Mesenchymal stem cell (in vitro differentiated cells and primary cell): Measurements from ENCODE around the gene ZNF821.
"Not testable (repeated sequence)": the region's sequence is repeated elsewhere in the genome, so short reads cannot be mapped to it uniquely, and the experiment has no call there.

Source experiments
- DNase-seq: peaks from one replicate; pipeline ENCODE4 v3.0.0-alpha.2; 2013
- H2AFZ ChIP-seq: one replicate; pipeline ENCODE4 v1.6.1; 2013; ENCODE audit warnings: low read depth, mild to moderate bottlenecking, control low read depth, inconsistent platforms, low read length, moderate library complexity
- H2AK5ac ChIP-seq: 2 replicates; pipeline ENCODE4 v1.6.1; 2013; ENCODE audit warnings: low read length, moderate library complexity, mild to moderate bottlenecking, inconsistent platforms; ENCODE audit not compliant: severe bottlenecking
- H2BK120ac ChIP-seq: one replicate; pipeline ENCODE4 v1.6.1; 2013; ENCODE audit warnings: low read depth, mild to moderate bottlenecking, inconsistent platforms, low read length, moderate library complexity
- H2BK12ac ChIP-seq, 2 experiments: one replicate each; pipeline ENCODE4 v1.6.1; 2013; ENCODE audit warnings: inconsistent platforms in 2 of 2, low read length in 2 of 2, mild to moderate bottlenecking in 2 of 2, moderate library complexity in 2 of 2, control low read depth in 1 of 2
- H2BK15ac ChIP-seq: one replicate; pipeline ENCODE4 v1.6.1; 2013; ENCODE audit warnings: mild to moderate bottlenecking, low read depth, inconsistent platforms; ENCODE audit not compliant: poor library complexity, severe bottlenecking
- H2BK5ac ChIP-seq: 2 replicates; pipeline ENCODE4 v1.6.1; 2013; ENCODE audit warnings: low read depth, mild to moderate bottlenecking, low read length, control low read depth, inconsistent platforms; ENCODE audit not compliant: poor library complexity, severe bottlenecking
- H3K14ac ChIP-seq, 2 experiments: one replicate each; pipeline ENCODE4 v1.6.1; 2013; ENCODE audit warnings: inconsistent platforms in 2 of 2, low read length in 2 of 2, control low read depth in 1 of 2, mild to moderate bottlenecking in 1 of 2, moderate library complexity in 1 of 2
- H3K18ac ChIP-seq, 2 experiments: one replicate each; pipeline ENCODE4 v1.6.1; 2013; ENCODE audit warnings: inconsistent platforms in 2 of 2, low read length in 2 of 2, control low read depth in 1 of 2, low read depth in 1 of 2, mild to moderate bottlenecking in 1 of 2
- H3K23ac ChIP-seq, 2 experiments: one replicate each; pipeline ENCODE4 v1.6.1; 2013; ENCODE audit warnings: inconsistent platforms in 2 of 2, low read length in 2 of 2, mild to moderate bottlenecking in 2 of 2, moderate library complexity in 2 of 2, control low read depth in 1 of 2
- H3K27ac ChIP-seq: 2 replicates; pipeline ENCODE4 v1.5.1; 2013; ENCODE audit warnings: mild to moderate bottlenecking, moderate library complexity, low read length, control low read depth, inconsistent platforms; ENCODE audit not compliant: poor library complexity, severe bottlenecking
- H3K27me3 ChIP-seq, 2 experiments: 2 replicates each; pipeline versions ENCODE4 v1.6.1 to v1.7.0; 2013; ENCODE audit warnings: low read length in 2 of 2, mild to moderate bottlenecking in 2 of 2, moderate library complexity in 2 of 2, control low read depth in 1 of 2, inconsistent platforms in 1 of 2; ENCODE audit not compliant: control insufficient read depth in 1 of 2, insufficient read depth in 1 of 2
- H3K36me3 ChIP-seq, 2 experiments: 2 replicates each; pipeline versions ENCODE4 v1.6.1 to v1.7.0; 2013; ENCODE audit warnings: low read length in 2 of 2, control low read depth in 1 of 2, inconsistent platforms in 1 of 2, low read depth in 1 of 2, mild to moderate bottlenecking in 1 of 2; ENCODE audit not compliant: insufficient read depth in 2 of 2, control insufficient read depth in 1 of 2
- H3K4ac ChIP-seq, 2 experiments: one replicate each; pipeline ENCODE4 v1.6.1; 2013; ENCODE audit warnings: inconsistent platforms in 2 of 2, low read length in 2 of 2, mild to moderate bottlenecking in 2 of 2, moderate library complexity in 2 of 2, control low read depth in 1 of 2, low read depth in 1 of 2
- H3K4me1 ChIP-seq: 2 replicates; pipeline ENCODE4 v1.6.1; 2013; ENCODE audit warnings: low read depth, low read length, control low read depth; ENCODE audit not compliant: control insufficient read depth, insufficient read depth
- H3K4me2 ChIP-seq: 2 replicates; pipeline ENCODE4 v1.6.1; 2013; ENCODE audit warnings: low read length, mild to moderate bottlenecking, inconsistent platforms; ENCODE audit not compliant: poor library complexity, severe bottlenecking
- H3K4me3 ChIP-seq, 2 experiments: 2 replicates each; pipeline versions ENCODE4 v1.5.1 to v1.7.0; 2013; ENCODE audit warnings: low read length in 2 of 2, mild to moderate bottlenecking in 2 of 2, control low read depth in 1 of 2, low read depth in 1 of 2; ENCODE audit not compliant: insufficient read depth in 1 of 2
- H3K79me1 ChIP-seq: replicated peaks from 2 replicates; pipeline ENCODE4 v1.6.1; 2013; ENCODE audit warnings: mild to moderate bottlenecking, control low read depth, low read length, inconsistent platforms; ENCODE audit not compliant: poor library complexity, severe bottlenecking
- H3K9ac ChIP-seq: 2 replicates; pipeline ENCODE4 v1.7.0; 2013; ENCODE audit warnings: mild to moderate bottlenecking, low read length, moderate library complexity
- H3K9me3 ChIP-seq: 2 replicates; pipeline ENCODE4 v1.7.0; 2013; ENCODE audit warnings: mild to moderate bottlenecking, low read length; ENCODE audit not compliant: control insufficient read depth
- H4K8ac ChIP-seq: one replicate; pipeline ENCODE4 v1.6.1; 2013; ENCODE audit warnings: inconsistent platforms, mild to moderate bottlenecking, low read length, moderate library complexity
- H4K91ac ChIP-seq: one replicate; pipeline ENCODE4 v1.6.1; 2013; ENCODE audit warnings: mild to moderate bottlenecking, low read length, inconsistent platforms
- WGBS: methylation state at CpG from one replicate; pipeline ENCODE4 v1.1.7; 2013; ENCODE audit warnings: mixed read lengths; 5-methylcytosine and 5-hydroxymethylcytosine counted together

Gene ZNF821

DNA sequence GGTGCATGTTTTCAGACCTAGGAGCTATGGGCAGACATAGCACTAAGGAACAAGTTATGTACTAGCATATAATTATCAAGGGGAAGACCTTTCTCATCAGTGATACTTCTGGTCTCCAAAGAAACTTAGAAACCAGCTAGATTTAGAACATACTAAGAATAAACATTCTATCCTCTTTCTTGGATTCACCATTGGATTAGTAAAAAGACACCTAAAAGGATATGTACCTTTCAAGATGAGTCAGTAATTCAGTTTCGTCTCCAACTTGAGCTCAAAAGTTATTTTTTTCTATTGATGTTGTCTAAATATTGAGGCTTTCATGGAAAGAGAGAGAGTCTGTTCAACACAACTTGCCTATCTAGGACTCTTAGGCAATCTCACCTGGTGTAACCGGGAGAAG is 13.2 kb downstream of the ZNF821 start:
- H2BK15ac ChIP-seq = no peak overlapping the region
- H3K4ac ChIP-seq = no peak overlapping the region
- H2BK12ac ChIP-seq = no peak overlapping the region
- peaks cover 18 to 32% of the 10 kb centered on the region in 2 experiments for H3K36me3 ChIP-seq
- no peak overlapping the region for H2BK5ac ChIP-seq
- no peak overlapping the region for H3K23ac ChIP-seq
- no peak overlapping the region for H2AK5ac ChIP-seq
- no peaks in the 10 kb centered on the region for H3K27me3 ChIP-seq
- H3K79me1 ChIP-seq = peaks cover 11% of the 10 kb centered on the region
- no peak overlapping the region for H2AFZ ChIP-seq
- no peak overlapping the region for H3K14ac ChIP-seq
- no peak overlapping the region for H3K9ac ChIP-seq
- H2BK120ac ChIP-seq = no peak overlapping the region
- no peak overlapping the region for H4K91ac ChIP-seq
- no peaks in the 10 kb centered on the region for H3K4me1 ChIP-seq
- H3K4me2 ChIP-seq = no peak overlapping the region
- no peak for DNase-seq
- no peak overlapping the region for H4K8ac ChIP-seq
- no peak overlapping the region for H3K18ac ChIP-seq
- no peak overlapping the region for H3K27ac ChIP-seq
- no peak overlapping the region for H3K4me3 ChIP-seq
- 90% methylated on average over 2 of the region's 2 CpGs for WGBS
- H3K9me3 ChIP-seq = no peaks in the 10 kb centered on the region

DNA sequence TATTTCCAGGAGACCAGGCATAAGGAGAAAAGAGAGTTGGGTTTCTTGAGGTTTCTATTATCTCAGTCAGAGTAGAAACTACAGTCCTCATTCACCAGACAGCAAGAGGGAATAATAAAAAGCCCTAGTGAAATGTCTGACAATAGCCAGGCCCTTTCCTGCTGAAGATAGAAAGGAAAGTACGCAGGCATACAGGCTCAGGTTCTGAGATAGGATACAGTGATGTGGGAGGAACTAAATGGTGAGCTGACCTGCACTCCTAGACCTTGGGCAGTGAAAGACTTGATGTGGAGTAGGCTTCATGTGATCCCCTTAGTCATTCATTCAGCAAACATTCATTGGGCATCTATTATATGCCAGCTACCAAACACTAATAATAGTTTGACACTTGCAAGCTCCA is 14.9 kb downstream of the ZNF821 start:
- no peak overlapping the region for H3K4me3 ChIP-seq
- H3K14ac ChIP-seq = no peak overlapping the region
- no peak overlapping the region for H2BK5ac ChIP-seq
- 95% methylated on average over 1 of the region's 1 CpG for WGBS
- H3K36me3 ChIP-seq = peaks cover 15 to 42% of the 10 kb centered on the region in 2 experiments
- H2BK12ac ChIP-seq = no peak overlapping the region
- H4K91ac ChIP-seq = no peak overlapping the region
- H3K23ac ChIP-seq = no peak overlapping the region
- no peak overlapping the region for H3K9ac ChIP-seq
- H3K27me3 ChIP-seq = no peaks in the 10 kb centered on the region
- H4K8ac ChIP-seq = no peak overlapping the region
- no peaks in the 10 kb centered on the region for H3K4me1 ChIP-seq
- H3K18ac ChIP-seq = no peak overlapping the region
- no peaks in the 10 kb centered on the region for H3K9me3 ChIP-seq
- H2BK120ac ChIP-seq = no peak overlapping the region
- H3K4me2 ChIP-seq = no peak overlapping the region
- DNase-seq = no peak
- no peak overlapping the region for H2BK15ac ChIP-seq
- no peak overlapping the region for H2AK5ac ChIP-seq
- H2AFZ ChIP-seq = no peak overlapping the region
- no peak overlapping the region for H3K4ac ChIP-seq
- peaks cover 15% of the 10 kb centered on the region for H3K79me1 ChIP-seq
- H3K27ac ChIP-seq = no peak overlapping the region

DNA sequence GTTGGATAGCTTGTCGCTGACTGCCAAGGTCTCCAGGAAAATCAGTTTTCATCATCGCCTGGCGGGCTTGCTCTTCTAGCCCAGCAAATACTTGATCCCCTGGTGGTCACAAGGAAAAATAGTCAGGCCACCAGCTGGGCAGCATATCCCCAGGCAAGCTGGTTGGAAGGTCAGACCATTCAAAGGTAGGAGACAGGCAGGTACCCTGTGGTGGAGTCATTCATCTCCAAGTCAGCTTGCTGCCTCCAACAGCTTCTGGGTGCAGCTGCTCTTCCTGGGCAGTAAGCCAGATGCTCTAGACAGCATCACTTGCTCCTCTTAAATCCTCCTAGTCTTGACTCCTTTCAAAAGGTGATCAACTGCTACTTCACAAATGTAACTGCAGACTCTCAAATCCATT is 16.0 kb downstream of the ZNF821 start:
- Histone ChIP-seq H3K36me3 (peaks cover 21 to 52% of the 10 kb centered on the region in 2 experiments), H2AFZ (no peak overlapping the region), H3K79me1 (peaks cover 19% of the 10 kb centered on the region), H3K23ac (no peak overlapping the region), H3K27me3 (no peaks in the 10 kb centered on the region), H3K4ac (no peak overlapping the region), H3K4me2 (no peak overlapping the region), H3K9ac (no peak overlapping the region), H4K8ac (no peak overlapping the region), H2BK5ac (no peak overlapping the region), H3K27ac (no peak overlapping the region), H3K18ac (no peak overlapping the region), H3K14ac (no peak overlapping the region), H2BK15ac (no peak overlapping the region), H3K4me1 (no peaks in the 10 kb centered on the region), H2BK120ac (no peak overlapping the region), H2BK12ac (no peak overlapping the region), H3K4me3 (no peak overlapping the region), H2AK5ac (no peak overlapping the region), H3K9me3 (no peaks in the 10 kb centered on the region), H4K91ac (no peak overlapping the region)
- WGBS = 98% methylated on average over 3 of the region's 3 CpGs
- no peak for DNase-seq

DNA sequence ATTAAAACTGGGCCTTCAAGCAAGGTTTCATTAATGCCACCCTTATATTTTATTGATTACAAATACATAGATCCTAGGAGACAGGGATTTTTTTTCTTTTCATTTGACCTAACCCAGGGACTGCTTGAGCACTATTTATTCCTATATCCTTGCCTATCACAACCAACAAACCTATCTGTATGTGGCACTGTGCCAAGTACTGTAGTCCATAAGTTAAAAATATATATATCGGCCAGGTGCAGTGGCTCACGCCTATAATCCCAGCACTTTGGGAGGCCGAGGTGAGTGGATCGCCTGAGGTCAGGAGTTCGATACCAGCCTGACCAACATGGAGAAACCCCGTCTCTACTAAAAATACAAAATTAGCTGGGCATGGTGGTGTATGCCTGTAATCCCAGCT is 16.8 kb downstream of the ZNF821 start:
- not testable (repeated sequence) for H3K4ac ChIP-seq, H2AK5ac ChIP-seq, H3K27me3 ChIP-seq, H2BK15ac ChIP-seq, H2BK5ac ChIP-seq, DNase-seq, H3K4me1 ChIP-seq, H3K18ac ChIP-seq, H3K9ac ChIP-seq, H3K27ac ChIP-seq, H3K4me3 ChIP-seq, H2AFZ ChIP-seq, H3K23ac ChIP-seq, H3K4me2 ChIP-seq, H3K9me3 ChIP-seq, H4K8ac ChIP-seq, H2BK120ac ChIP-seq, H4K91ac ChIP-seq, H2BK12ac ChIP-seq, H3K14ac ChIP-seq
- 100% methylated on average over 2 of the region's 6 CpGs for WGBS
- Histone ChIP-seq H3K36me3 (peaks cover 21 to 58% of the 10 kb centered on the region in 2 experiments), H3K79me1 (peaks cover 19% of the 10 kb centered on the region)
